ENCODE data around the gene PPP6R2.

The PPP6R2 gene

GRCh38 chr22:50454556-50455075, 111.5 kb downstream of the PPP6R2 start:
- DNase-seq = no peak

DNA sequence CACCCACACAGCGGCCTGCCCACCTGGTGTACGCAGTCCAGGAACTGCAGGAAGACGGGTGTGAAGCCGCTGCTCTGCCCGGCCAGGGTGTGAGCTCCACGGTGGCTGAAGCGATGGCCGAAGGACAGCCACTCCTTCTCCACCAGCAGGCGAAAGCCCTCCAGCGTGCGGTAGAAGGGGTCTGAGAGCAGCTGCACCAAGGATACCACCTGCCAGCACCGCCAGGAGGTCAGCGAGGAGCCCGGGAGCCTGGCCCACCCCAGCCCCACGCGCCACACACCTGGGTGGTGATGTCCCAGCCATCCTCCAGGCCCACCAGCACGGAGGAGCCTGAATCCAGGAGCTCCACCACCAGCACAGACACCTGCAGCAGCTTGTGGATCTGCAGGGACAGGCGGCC, 112.1 kb downstream of the PPP6R2 start:
- DNase-seq = no peak

DNA sequence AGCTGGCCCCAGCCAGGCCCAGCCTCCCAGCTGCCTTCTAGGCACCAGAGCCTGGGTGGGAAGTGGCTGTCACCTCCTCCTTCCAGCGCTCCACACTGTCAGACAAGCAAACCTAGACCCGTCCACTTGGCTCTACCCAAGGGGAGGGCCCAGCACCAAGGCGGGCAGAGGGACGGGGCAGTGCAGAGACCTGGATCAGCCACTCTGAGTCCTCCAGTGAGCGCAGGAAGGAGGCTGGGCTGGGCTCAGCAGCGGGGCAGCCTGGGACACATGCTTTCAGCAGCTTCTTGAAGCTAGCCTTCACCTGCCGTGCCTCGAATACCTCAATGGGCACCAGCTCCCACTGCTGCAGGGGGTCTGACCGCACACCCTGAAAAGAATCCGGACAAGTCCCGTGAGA, 112.9 kb downstream of the PPP6R2 start:
- DNase-seq = no peak

GRCh38 chr22:50456466-50457234, 113.5 kb downstream of the PPP6R2 start:
- DNase-seq = no peak

- no peak for DNase-seq
These were observed 115.9 kb downstream of the PPP6R2 start for GRCh38 chr22:50459016-50459415.

- no peak for DNase-seq
These were observed 116.5 kb downstream of the PPP6R2 start for GRCh38 chr22:50459496-50460140.

- no peak for DNase-seq
These were observed 117.8 kb downstream of the PPP6R2 start for GRCh38 chr22:50460938-50461337.

- no peak for DNase-seq
These were observed 118.4 kb downstream of the PPP6R2 start for GRCh38 chr22:50461536-50461935.

- DNase-seq = no peak
These were observed 118.9 kb downstream of the PPP6R2 start for GRCh38 chr22:50461979-50462540.

DNA sequence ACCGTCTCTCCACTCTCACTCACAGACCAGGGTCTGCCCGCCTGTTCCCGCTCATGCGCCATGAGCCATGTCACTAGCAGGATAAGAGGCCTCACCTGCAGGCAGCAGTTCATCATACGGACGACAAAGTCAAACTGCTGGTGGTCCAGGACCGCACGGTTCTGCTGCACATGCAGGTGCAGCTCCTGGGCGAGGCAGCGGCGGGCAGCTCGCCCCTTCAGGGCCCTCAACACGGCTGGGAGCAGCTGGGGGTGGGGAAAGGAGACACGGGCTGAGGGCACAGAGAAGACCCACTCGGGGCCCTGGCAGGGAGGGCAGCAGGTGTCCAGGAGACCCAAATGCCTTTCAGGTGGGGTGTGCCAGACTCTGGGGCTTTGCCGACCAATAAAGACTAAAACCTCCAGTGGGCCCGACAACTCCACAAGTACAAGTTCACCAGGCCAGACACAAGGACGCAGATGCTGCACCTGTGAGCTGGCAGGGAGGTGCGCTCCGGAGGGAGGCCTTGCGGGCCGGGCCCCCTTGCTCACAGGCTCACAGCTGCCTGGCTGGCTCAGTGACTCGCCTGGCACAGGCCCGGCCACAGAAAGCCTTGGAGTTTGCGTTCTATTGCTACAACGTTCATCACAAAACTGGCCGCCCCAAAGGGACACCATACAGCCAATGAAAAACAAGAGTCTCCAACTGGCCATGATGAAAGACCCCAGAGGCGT, 120.2 kb downstream of the PPP6R2 start:
- DNase-seq = no peak

DNA sequence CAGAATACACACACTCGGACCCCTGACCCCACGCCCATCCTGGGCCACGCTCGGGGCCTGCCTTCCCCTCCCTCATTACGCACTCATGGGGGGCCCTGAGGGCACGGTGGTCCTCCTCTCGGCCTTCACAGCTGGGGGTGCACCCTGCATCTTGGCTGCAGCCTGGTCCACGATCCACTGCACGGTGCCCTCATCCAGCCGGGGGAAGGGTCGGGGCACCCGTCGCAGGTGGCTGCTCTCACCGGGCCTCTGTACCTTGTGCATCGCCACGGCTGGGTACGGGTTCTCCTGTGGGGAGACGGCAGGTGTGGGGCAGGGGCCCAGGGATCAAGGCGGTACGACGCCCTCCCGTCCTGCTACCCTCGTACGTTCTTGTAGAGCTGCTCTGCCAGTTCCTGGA, 121.3 kb downstream of the PPP6R2 start:
- DNase-seq = no peak

DNA sequence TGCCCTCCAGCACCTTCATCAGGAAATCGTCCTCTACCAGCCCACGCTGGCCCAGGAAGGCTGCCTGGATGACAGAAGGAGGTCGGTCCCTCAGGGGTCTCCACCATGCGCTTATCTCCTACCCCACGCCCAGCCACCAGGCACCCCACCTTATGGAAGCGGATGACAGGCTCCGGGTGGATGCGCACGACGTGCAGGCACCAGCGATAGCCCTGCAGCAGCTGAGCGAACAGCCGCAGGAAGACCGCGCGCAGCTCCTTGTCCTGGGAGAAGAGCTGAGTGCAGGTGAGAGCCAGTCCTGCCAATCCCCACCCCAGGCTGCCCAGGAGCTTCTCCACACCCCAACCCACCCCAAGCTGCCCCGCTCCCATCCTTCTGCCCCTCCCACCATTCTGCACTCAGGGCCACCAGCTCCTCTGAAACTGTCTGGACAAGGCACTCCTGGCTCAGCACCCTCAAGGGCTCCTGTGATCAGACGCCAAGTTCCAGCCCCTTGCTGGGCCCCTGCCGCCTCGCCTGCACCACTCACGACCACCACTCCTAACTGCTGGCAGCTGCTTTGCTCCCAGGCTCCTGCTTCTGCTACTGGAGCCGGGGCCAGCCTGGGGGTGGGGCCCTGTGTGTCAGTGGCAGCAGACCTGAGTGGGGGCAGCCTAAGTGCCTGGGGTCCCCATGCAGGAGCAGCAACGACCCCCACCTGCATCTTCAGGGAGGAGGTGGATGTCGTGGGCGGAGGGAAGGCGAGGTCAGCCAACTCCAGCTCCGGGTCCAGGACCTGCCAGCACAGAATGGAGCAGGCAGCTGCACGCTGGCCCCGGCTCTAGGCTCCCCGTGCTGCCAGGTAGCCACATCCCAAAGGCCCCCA, 122.2 kb downstream of the PPP6R2 start:
- no peak for DNase-seq

DNA sequence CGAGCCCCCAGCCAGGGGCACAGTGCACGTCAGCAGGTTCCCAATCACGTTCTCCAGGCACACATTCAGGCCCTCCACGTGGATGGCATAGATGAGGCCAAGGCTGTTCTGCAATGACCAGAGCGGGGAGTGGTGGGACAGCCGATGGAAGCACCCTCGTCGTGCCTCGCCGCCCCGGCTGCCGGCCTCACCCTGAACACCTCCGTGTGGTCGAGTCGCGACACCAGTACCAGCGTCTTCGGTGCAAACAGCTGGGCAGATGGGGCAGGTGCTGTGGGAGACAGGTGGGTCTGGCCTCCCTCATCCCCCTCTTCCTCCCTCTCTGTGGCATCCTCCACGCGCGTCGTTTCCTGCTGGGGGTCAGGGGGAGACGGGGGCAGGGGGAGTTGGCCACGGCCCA, 124.2 kb downstream of the PPP6R2 start:
- no peak for DNase-seq

DNA sequence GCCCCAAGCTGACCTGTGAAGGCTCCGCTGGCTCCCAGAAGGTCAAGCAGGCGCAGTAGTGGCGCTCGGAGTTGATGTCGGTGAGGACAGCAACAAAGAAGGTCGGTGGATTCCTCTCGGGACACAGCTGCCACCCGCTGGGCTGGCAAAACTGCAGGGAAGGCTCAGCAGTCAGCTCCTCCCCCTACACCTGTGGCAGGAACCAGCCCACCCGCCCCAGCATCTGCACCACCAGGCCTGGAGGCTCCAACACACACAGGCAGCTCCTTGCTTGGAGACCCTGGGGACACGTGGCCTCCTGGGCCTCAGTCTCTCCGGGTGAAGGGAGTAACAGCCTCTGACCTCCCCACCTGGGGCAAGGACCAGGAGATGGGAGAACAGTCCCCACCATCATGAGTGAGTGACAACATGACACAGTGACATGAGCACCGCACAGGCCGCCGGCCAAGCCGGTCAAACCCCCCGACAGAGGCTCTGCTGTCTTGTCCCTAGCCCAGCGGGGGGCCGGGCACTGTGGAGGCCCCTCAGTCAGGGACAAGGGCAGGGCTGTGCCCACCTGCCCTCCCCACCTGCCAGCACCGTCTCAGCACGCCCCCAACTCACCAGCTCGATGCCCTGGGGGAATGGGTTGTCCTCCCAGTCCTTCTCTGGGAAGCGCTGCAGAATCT, 124.8 kb downstream of the PPP6R2 start:
- DNase-seq = no peak

DNA sequence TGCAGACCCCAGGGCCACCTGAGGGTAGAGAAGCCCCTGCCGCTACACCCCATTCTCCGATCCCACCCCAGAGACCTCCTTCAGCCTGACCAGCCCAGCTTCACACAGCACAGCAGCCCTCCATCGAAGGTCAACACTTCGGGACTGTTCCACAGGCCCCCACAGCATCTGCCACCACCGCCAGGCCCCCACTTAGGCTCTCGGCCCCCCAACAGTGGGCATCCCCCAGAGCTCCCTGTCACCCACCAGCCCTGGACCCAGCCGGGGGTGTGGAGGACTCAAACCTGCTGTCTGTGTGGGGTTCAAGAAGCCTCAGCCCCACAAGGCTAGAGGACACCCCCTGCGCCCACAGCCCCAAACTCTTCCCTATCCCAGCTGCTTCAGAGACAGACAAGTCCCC, 125.5 kb downstream of the PPP6R2 start:
- DNase-seq = no peak

DNA sequence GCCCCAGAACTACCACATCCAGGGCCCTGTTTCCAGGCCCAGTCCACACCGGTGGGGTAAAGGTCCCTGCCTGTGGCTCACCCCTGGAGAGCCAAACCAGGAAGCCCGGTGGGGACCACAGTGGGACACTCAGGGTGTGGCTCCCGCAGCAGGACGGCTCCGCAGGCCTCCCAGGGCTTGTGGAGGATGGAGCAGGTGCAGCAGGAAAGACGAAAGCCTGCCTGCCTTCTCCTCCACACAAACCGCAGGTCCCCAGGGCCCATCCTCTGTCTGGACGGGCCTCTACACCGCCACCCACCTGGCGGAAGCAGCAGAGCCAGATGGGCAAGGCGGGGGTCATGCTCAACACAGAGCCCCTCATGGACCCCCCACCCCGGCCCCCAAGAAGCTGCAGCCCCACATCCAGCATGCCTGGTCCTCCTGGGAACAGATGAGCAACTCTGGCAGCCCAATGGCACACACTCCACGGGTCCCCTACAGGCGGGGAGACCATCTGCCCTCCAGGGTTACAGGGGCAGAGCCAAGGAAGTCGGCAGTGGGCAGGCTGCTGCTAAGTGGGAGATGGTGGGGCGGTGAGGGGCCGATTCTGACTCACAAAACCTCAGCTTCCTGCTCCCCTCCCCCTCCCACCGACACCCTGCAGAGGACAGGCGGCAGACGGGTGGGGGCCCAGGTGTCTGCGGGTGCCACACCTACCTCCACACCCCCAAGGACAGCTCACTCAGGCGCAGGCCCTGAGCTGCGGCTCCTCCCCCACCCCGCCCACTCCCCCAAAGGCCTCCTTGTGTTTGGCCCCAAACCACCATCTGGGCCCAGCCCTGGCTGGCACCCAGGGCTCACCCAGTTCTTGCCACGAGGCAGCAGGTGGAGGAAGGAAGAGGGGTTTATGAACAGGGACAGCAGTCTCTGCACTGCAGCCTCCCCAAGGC, 126.5 kb downstream of the PPP6R2 start:
- DNase-seq = peak; percentile 79 to 97

DNA sequence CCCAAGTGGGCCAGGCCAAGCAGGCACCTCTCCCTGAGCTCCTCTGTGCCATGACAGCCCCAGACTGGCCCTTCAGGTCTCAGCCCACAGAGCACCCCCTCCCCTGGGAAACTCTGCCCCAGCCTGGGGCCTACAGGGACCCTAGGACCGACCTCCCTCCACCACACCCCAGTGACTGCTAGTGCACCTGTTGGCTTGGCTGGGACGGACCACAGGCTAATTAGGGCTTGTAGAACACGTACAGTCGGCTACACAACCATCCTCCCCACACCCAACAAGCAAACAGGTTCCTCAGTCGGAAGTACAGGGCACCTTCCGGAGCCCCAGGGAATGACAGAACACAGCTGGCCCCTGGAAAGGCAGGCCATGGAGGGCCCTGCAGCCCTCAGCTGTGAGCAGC, 127.4 kb downstream of the PPP6R2 start:
- DNase-seq = peak in 1 of 2 experiments; percentile 28

DNA sequence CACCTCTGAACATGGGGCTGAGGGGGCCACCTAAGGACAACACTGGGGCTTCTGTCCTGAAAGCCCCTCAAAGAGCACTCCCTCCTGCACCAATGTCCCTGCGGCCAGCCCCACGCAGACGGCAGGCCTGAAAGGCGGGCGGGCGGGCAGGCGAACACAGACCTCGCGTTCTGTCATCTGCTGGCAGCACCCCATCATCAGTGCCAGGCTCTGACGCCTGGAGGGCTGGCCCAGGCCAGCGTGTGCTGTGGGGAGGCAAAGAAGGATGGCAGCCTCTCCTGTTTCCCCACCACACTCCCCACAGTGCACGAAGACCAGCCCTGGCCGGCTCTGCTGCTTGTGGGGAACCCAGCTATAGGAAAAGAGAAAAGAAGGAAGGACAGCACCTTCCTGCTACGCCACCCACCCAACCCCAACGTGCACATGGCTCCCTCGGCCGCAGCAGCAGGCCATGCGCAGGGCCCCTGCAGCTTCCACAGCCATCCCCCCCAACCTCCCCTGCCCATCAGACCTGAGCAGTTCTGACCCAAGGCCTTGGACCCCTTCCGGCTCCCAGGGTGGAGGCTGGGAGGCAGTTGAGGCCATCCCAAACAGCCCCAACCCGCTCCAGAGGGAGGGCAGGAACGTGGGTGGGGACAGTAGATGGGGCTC, 128.2 kb downstream of the PPP6R2 start:
- DNase-seq = no peak

DNA sequence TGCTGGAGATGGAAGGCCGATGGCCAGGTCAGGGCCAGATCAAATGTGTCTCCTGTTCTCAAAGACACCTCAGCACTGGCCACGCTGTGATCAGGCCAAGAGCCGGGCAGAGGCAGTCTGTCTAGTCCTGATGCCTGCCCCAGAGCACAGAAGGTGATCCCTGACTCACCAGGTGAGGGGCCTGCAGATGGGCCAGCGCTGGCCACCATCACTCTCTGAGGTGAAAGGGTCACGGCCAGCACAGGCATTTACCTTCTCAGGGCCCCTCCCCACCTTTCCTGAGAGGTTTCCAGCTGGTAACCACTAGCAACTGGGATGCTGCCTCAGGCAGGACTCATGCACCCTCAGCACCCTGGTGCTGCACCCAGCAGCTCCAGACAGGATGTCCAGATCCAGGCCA, 128.8 kb downstream of the PPP6R2 start:
- no peak for DNase-seq

DNA sequence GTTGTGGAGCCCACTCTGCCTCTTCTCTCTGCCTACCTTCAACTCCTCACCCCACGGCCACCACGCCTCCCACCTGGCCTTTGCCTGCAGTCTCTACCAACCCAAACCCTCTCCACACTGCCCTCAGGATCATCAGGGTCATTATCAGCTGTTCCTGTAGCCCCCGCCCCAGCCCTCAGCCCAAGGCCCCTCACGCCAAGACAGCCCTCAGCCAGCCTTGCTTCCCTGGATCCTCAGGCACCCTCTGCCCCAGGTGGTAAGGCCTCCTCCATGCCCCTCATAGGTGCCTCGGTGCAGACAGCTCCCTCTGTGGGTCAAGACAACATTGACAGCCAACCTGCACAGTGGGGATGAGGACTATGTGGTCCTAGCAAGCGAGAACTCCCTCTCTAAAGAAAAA, 130.0 kb downstream of the PPP6R2 start:
- DNase-seq = peak in 1 of 2 experiments; percentile 36
